ENCODE results near the gene ZBTB8OS.
"Not testable (repeated sequence)": the region's sequence is repeated elsewhere in the genome, so short reads cannot be mapped to it uniquely, and the experiment has no call there.

Gene ZBTB8OS

GRCh38 chr1:32650248-32650751 lies at the start of gene ZBTB8OS:
ZBTB8OS (minus strand) TSS chr1:32650550; CDS start chr1:32650529, 21 bp downstream.
- H3K27ac ChIP-seq = peak within 1 kb of the TSS; percentile 100

GRCh38 chr1:32696996-32697395 lies 46.6 kb upstream of the ZBTB8OS start:
- not testable (repeated sequence) for DNase-seq (ENCODE audit: low read depth, low spot score); H3K36me3 ChIP-seq (ENCODE audit: insufficient read depth, low read length); H3K9me3 ChIP-seq (ENCODE audit: low read depth, low read length); H3K9ac ChIP-seq (ENCODE audit: insufficient read length); H3K27ac ChIP-seq; H3K4me3 ChIP-seq

More at GRCh38 chr1:32650248-32650751, at the start of gene ZBTB8OS:
- H3K36me3 ChIP-seq (ENCODE audit: insufficient read depth, low read length) = peaks cover 37% of the 10 kb centered on the region
- H3K4me3 ChIP-seq = peak within 1 kb of the TSS; percentile 87
- DNase-seq (ENCODE audit: low read depth, low spot score) = peak; percentile 75
- H3K9me3 ChIP-seq (ENCODE audit: low read depth, low read length) = no peaks in the 10 kb centered on the region
- TF ChIP-seq FOXP2 (optimal IDR thresholded peaks at IDR 0.05; ENCODE audit: control extremely low read depth, extremely low read length, insufficient read depth) = no peak
- TF ChIP-seq EZH2 (IDR thresholded peaks at IDR 0.05) = no peak
- peak; percentile 83 for TF ChIP-seq POLR2AphosphoS5 (IDR thresholded peaks at IDR 0.05; ENCODE audit: borderline replicate concordance, low read depth, low read length)
- H3K9ac ChIP-seq (ENCODE audit: insufficient read length) = peak within 1 kb of the TSS; percentile 100

GRCh38 chr1:32696041-32696440 lies 45.7 kb upstream of the ZBTB8OS start:
- H3K27ac ChIP-seq = no peak overlapping the region
- no peaks in the 10 kb centered on the region for H3K36me3 ChIP-seq (ENCODE audit: insufficient read depth, low read length)
- no peak overlapping the region for H3K9ac ChIP-seq (ENCODE audit: insufficient read length)
- H3K9me3 ChIP-seq (ENCODE audit: low read depth, low read length) = no peaks in the 10 kb centered on the region
- TF ChIP-seq EZH2 (IDR thresholded peaks at IDR 0.05) (no peak), POLR2AphosphoS5 (IDR thresholded peaks at IDR 0.05; ENCODE audit: borderline replicate concordance, low read depth, low read length) (no peak), FOXP2 (optimal IDR thresholded peaks at IDR 0.05; ENCODE audit: control extremely low read depth, extremely low read length, insufficient read depth) (no peak)
- H3K4me3 ChIP-seq = no peak overlapping the region
- no peak for DNase-seq (ENCODE audit: low read depth, low spot score)

- Histone ChIP-seq H3K27ac (no peak overlapping the region), H3K4me3 (no peak overlapping the region), H3K9me3 (ENCODE audit: low read depth, low read length) (no peaks in the 10 kb centered on the region), H3K9ac (ENCODE audit: insufficient read length) (no peak overlapping the region), H3K36me3 (ENCODE audit: insufficient read depth, low read length) (no peaks in the 10 kb centered on the region)
- DNase-seq (ENCODE audit: low read depth, low spot score) = no peak
- TF ChIP-seq POLR2AphosphoS5 (IDR thresholded peaks at IDR 0.05; ENCODE audit: borderline replicate concordance, low read depth, low read length) = no peak
- TF ChIP-seq EZH2 (IDR thresholded peaks at IDR 0.05) = no peak
- TF ChIP-seq FOXP2 (optimal IDR thresholded peaks at IDR 0.05; ENCODE audit: control extremely low read depth, extremely low read length, insufficient read depth) = no peak
Observed at GRCh38 chr1:32695098-32695904, 45.0 kb upstream of the ZBTB8OS start.

GRCh38 chr1:32693455-32694174 lies 43.3 kb upstream of the ZBTB8OS start:
- Histone ChIP-seq H3K4me3 (no peak overlapping the region), H3K9ac (ENCODE audit: insufficient read length) (no peak overlapping the region), H3K27ac (no peak overlapping the region), H3K9me3 (ENCODE audit: low read depth, low read length) (no peaks in the 10 kb centered on the region), H3K36me3 (ENCODE audit: insufficient read depth, low read length) (no peaks in the 10 kb centered on the region)
- DNase-seq (ENCODE audit: low read depth, low spot score) = no peak
- no peak for TF ChIP-seq POLR2AphosphoS5 (IDR thresholded peaks at IDR 0.05; ENCODE audit: borderline replicate concordance, low read depth, low read length)
- no peak for TF ChIP-seq FOXP2 (optimal IDR thresholded peaks at IDR 0.05; ENCODE audit: control extremely low read depth, extremely low read length, insufficient read depth)
- no peak for TF ChIP-seq EZH2 (IDR thresholded peaks at IDR 0.05)

- no peak overlapping the region for H3K9ac ChIP-seq (ENCODE audit: insufficient read length)
- TF ChIP-seq POLR2AphosphoS5 (IDR thresholded peaks at IDR 0.05; ENCODE audit: borderline replicate concordance, low read depth, low read length) (no peak; the same call in 1 of the 2 replicates), FOXP2 (optimal IDR thresholded peaks at IDR 0.05; ENCODE audit: control extremely low read depth, extremely low read length, insufficient read depth) (no peak), EZH2 (IDR thresholded peaks at IDR 0.05) (no peak)
- peaks cover 53% of the 10 kb centered on the region for H3K36me3 ChIP-seq (ENCODE audit: insufficient read depth, low read length)
- H3K9me3 ChIP-seq (ENCODE audit: low read depth, low read length) = no peaks in the 10 kb centered on the region
- H3K27ac ChIP-seq = peak overlapping the region; percentile 70
- DNase-seq (ENCODE audit: low read depth, low spot score) = no peak
- no peak overlapping the region for H3K4me3 ChIP-seq
Observed at GRCh38 chr1:32686387-32686786, 36.0 kb upstream of the ZBTB8OS start.

- Histone ChIP-seq H3K9ac (ENCODE audit: insufficient read length) (no peak overlapping the region), H3K27ac (peak overlapping the region; percentile 70; the same call in 1 of the 2 replicates), H3K4me3 (no peak overlapping the region), H3K9me3 (ENCODE audit: low read depth, low read length) (no peaks in the 10 kb centered on the region), H3K36me3 (ENCODE audit: insufficient read depth, low read length) (peaks cover 62% of the 10 kb centered on the region)
- TF ChIP-seq POLR2AphosphoS5 (IDR thresholded peaks at IDR 0.05; ENCODE audit: borderline replicate concordance, low read depth, low read length) = no peak
- no peak for TF ChIP-seq FOXP2 (optimal IDR thresholded peaks at IDR 0.05; ENCODE audit: control extremely low read depth, extremely low read length, insufficient read depth)
- no peak for DNase-seq (ENCODE audit: low read depth, low spot score)
Observed at GRCh38 chr1:32685498-32685897, 35.1 kb upstream of the ZBTB8OS start.

- Histone ChIP-seq H3K4me3 (no peak overlapping the region), H3K9ac (ENCODE audit: insufficient read length) (no peak overlapping the region), H3K27ac (peak overlapping the region; percentile 46; the same call in 1 of the 2 replicates), H3K36me3 (ENCODE audit: insufficient read depth, low read length) (peaks cover 74% of the 10 kb centered on the region), H3K9me3 (ENCODE audit: low read depth, low read length) (no peaks in the 10 kb centered on the region)
- no peak for TF ChIP-seq POLR2AphosphoS5 (IDR thresholded peaks at IDR 0.05; ENCODE audit: borderline replicate concordance, low read depth, low read length)
- no peak for TF ChIP-seq EZH2 (IDR thresholded peaks at IDR 0.05)
- no peak for TF ChIP-seq FOXP2 (optimal IDR thresholded peaks at IDR 0.05; ENCODE audit: control extremely low read depth, extremely low read length, insufficient read depth)
- DNase-seq (ENCODE audit: low read depth, low spot score) = no peak
Observed at GRCh38 chr1:32684167-32684811, 33.9 kb upstream of the ZBTB8OS start.

Measured in SK-N-MC (cell line).